Measurements from ENCODE around the gene SNAI3. TPM values are rescaled to one million over a fixed set of nuclear protein-coding genes. Genes with fewer than 3 reads are reported as not detected.

The SNAI3 gene
- total and polyA plus RNA-seq, 2 of the 4 experiments (the other 2 are of a cell fraction) = 0.21 TPM; not detected in 1

GRCh38 chr16:88647178-88648070, 38.9 kb downstream of the SNAI3 start:
- in situ Hi-C loops (cut with MboI; ENCODE audit: low sequenced_read_pairs) = no loop called here
- H2AFZ ChIP-seq (replicated peaks; ENCODE audit: low read length, poor library complexity) = no peak overlapping the region

More at GRCh38 chr16:88647178-88648070, 38.9 kb downstream of the SNAI3 start:
- Histone ChIP-seq H3K27me3 (ENCODE audit: control insufficient read depth, insufficient read depth, low read length) (no peaks in the 10 kb centered on the region), H2BK15ac (ENCODE audit: low read depth, low read length) (no peak overlapping the region), H3K27ac (ENCODE audit: insufficient read depth, low read length) (no peak overlapping the region), H3K4me2 (ENCODE audit: low read depth, low read length) (no peak overlapping the region), H4K91ac (ENCODE audit: insufficient read depth, low read depth, low read length) (no peak overlapping the region), H3K79me1 (ENCODE audit: low read depth in 1 of 2, low read length in 2 of 2) (peaks cover 0 to 20% of the 10 kb centered on the region in 2 experiments; a peak in 1 of 4 replicates), H3K9ac (ENCODE audit: low read depth, low read length) (no peak overlapping the region), H2BK120ac (ENCODE audit: low read depth, low read length) (no peak overlapping the region), H2BK5ac (ENCODE audit: low read depth, low read length, poor library complexity, severe bottlenecking) (no peak overlapping the region), H3K18ac (ENCODE audit: low read depth, low read length) (no peak overlapping the region), H3K4ac (ENCODE audit: low read depth, low read length) (no peak overlapping the region), H4K8ac (ENCODE audit: low read depth in 2 of 2, low read length in 2 of 2) (no peak overlapping the region), H3K14ac (replicated peaks; ENCODE audit: low read depth, low read length) (no peak overlapping the region), H4K20me1 (ENCODE audit: insufficient read depth, low read length) (peaks cover 6% of the 10 kb centered on the region), H3K4me1 (ENCODE audit: control insufficient read depth, insufficient read depth, low read length) (peaks cover 5% of the 10 kb centered on the region; the same call in 1 of the 2 replicates), H3K4me3 (ENCODE audit: insufficient read depth, low read depth, low read length) (no peak overlapping the region), H2AK5ac (ENCODE audit: low read depth, low read length) (no peak overlapping the region), H3K23ac (ENCODE audit: low read depth, low read length) (no peak overlapping the region), H2BK20ac (ENCODE audit: low read depth, low read length) (no peak overlapping the region), H3K56ac (ENCODE audit: extremely low read depth, insufficient read depth, low read length) (no peak overlapping the region), H3K9me1 (ENCODE audit: insufficient read depth, low read length) (no peaks in the 10 kb centered on the region), H3K9me3 (ENCODE audit: control insufficient read depth, insufficient read depth, low read length) (no peaks in the 10 kb centered on the region), H4K5ac (ENCODE audit: low read depth, low read length) (no peak overlapping the region), H2AK9ac (replicated peaks; ENCODE audit: low read depth, low read length, poor library complexity) (no peak overlapping the region), H3K36me3 (ENCODE audit: control insufficient read depth, insufficient read depth, low read length) (peaks cover 1% of the 10 kb centered on the region)
- intact Hi-C loops (cut with micrococcal nuclease) = no loop called here
- WGBS, 2 experiments (ENCODE audit: extremely low coverage in 2 of 2, insufficient read length in 1 of 2) = 95% methylated on average over 4 of the region's 22 CpGs; no CpG with 5 or more reads in 1 of the 2 experiments
- dilution Hi-C loops (cut with HindIII; ENCODE audit: low sequenced_read_pairs, unreplicated experiment) = no loop called here
- CTCF ChIA-PET = no interaction called here
- no TSS peak for BruUV-seq (replicated peaks)
- no peak for TF ChIP-seq CEBPB (IDR thresholded peaks at IDR 0.05; ENCODE audit: low read depth, low read length)
- ATAC-seq (ENCODE audit: low read depth) (no peak), DNase-seq (no peak)
- POLR2A ChIA-PET (ENCODE audit: unreplicated experiment) = no interaction called here

Data from IMR-90 (cell line).